VCaP (cell line): ENCODE measurements around the gene PRR12.
A peak's percentile ranks its signal among the peaks of the same experiment; 100 is the strongest.
"Not testable (repeated sequence)": the region's sequence is repeated elsewhere in the genome, so short reads cannot be mapped to it uniquely, and the experiment has no call there.

Source experiments
- H3K27ac ChIP-seq: fragments of 450-650 bp; 2 replicates; pipeline ENCODE4 v1.5.1; 2017
- CTCF ChIP-seq: fragments of 450-650 bp; conservative IDR thresholded peaks from 2 replicates; pipeline ENCODE4 v1.5.1; 2017; ENCODE audit warnings: mild to moderate bottlenecking, moderate library complexity

PRR12 gene

GRCh38 chr19:49629659-49630058 is 38.7 kb downstream of the PRR12 start:
- H3K27ac ChIP-seq, result peak overlapping the region; percentile 80
- TF ChIP-seq CTCF, result no peak

- H3K27ac ChIP-seq, result peak overlapping the region; percentile 80
- no peak for TF ChIP-seq CTCF
Measured at GRCh38 chr19:49631014-49631588, 40.1 kb downstream of the PRR12 start.

GRCh38 chr19:49631610-49632192 is 40.7 kb downstream of the PRR12 start:
- H3K27ac ChIP-seq, result peak overlapping the region; percentile 80
- no peak for TF ChIP-seq CTCF

GRCh38 chr19:49632576-49632975 is 41.6 kb downstream of the PRR12 start:
- no peak for TF ChIP-seq CTCF
- H3K27ac ChIP-seq, result no peak overlapping the region

GRCh38 chr19:49633273-49633672 is 42.3 kb downstream of the PRR12 start:
- not testable (repeated sequence) for H3K27ac ChIP-seq

- no peak overlapping the region for H3K27ac ChIP-seq
- no peak for TF ChIP-seq CTCF
Measured at GRCh38 chr19:49635530-49636232, 44.7 kb downstream of the PRR12 start.

GRCh38 chr19:49636233-49636932 is 45.4 kb downstream of the PRR12 start:
- no peak for TF ChIP-seq CTCF
- H3K27ac ChIP-seq, result no peak overlapping the region
